ENCODE results near the gene SNX22. TPM values are rescaled to one million over a fixed set of nuclear protein-coding genes. Genes with fewer than 3 reads are reported as not detected.

Gene SNX22
- total and polyA plus RNA-seq, 9 of the 15 experiments (the other 6 are each of a cell fraction or from before 2014, with no cell fraction given): 0.91 to 3.0 (median 2.0) TPM

DNA sequence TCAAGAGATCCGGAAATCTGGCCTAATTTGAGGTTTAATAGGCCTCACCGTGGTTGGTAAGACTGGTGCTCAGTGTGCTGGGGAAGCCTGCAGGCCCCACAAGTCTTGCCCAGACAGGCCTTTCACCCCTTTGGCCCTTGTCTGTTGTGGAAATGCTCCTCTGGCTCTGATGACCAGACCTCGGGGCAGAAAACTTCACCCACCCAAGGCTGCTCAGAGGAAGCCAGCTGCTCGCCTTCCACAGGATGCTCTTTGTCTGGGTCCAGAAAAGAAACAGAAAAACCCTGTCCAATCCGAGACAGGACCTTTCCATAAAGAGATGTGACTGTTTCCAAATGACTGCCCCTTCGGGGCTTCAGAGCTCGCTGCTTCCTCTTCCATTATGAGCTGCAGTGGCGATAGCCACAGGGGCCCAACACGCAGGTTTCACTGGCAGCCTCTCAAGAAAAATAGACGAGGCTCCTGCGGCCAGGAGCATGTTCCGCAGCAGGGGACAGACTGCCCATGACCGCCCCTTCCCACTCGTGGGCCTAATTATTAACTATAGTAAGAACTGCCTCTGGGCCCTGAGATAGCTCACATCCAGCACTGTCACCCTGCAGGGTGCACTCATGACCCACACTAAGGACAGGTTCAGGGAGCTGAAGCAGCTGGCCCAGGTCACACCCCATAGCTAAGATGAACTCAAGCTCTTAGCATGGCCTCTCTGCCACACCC lies 6.8 kb upstream of the SNX22 start (continued):
- TF ChIP-seq, protein P1, sequence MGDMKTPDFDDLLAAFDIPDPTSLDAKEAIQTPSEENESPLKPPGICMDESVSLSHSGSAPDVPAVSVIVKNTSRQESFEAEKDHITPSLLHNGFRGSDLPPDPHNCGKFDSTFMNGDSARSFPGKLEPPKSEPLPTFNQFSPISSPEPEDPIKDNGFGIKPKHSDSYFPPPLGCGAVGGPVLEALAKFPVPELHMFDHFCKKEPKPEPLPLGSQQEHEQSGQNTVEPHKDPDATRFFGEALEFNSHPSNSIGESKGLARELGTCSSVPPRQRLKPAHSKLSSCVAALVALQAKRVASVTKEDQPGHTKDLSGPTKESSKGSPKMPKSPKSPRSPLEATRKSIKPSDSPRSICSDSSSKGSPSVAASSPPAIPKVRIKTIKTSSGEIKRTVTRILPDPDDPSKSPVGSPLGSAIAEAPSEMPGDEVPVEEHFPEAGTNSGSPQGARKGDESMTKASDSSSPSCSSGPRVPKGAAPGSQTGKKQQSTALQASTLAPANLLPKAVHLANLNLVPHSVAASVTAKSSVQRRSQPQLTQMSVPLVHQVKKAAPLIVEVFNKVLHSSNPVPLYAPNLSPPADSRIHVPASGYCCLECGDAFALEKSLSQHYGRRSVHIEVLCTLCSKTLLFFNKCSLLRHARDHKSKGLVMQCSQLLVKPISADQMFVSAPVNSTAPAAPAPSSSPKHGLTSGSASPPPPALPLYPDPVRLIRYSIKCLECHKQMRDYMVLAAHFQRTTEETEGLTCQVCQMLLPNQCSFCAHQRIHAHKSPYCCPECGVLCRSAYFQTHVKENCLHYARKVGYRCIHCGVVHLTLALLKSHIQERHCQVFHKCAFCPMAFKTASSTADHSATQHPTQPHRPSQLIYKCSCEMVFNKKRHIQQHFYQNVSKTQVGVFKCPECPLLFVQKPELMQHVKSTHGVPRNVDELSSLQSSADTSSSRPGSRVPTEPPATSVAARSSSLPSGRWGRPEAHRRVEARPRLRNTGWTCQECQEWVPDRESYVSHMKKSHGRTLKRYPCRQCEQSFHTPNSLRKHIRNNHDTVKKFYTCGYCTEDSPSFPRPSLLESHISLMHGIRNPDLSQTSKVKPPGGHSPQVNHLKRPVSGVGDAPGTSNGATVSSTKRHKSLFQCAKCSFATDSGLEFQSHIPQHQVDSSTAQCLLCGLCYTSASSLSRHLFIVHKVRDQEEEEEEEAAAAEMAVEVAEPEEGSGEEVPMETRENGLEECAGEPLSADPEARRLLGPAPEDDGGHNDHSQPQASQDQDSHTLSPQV (IDR thresholded peaks at IDR 0.05): no peak
- no peak for TF ChIP-seq ZNF224 (CRISPR knock-in tag; IDR thresholded peaks at IDR 0.05)
- TF ChIP-seq, protein P2, sequence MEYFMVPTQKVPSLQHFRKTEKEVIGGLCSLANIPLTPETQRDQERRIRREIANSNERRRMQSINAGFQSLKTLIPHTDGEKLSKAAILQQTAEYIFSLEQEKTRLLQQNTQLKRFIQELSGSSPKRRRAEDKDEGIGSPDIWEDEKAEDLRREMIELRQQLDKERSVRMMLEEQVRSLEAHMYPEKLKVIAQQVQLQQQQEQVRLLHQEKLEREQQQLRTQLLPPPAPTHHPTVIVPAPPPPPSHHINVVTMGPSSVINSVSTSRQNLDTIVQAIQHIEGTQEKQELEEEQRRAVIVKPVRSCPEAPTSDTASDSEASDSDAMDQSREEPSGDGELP (CRISPR knock-in tag; IDR thresholded peaks at IDR 0.05; ENCODE audit: borderline replicate concordance): peak; percentile 12; the same call in 1 of the 2 replicates
- TF ChIP-seq, protein P3, sequence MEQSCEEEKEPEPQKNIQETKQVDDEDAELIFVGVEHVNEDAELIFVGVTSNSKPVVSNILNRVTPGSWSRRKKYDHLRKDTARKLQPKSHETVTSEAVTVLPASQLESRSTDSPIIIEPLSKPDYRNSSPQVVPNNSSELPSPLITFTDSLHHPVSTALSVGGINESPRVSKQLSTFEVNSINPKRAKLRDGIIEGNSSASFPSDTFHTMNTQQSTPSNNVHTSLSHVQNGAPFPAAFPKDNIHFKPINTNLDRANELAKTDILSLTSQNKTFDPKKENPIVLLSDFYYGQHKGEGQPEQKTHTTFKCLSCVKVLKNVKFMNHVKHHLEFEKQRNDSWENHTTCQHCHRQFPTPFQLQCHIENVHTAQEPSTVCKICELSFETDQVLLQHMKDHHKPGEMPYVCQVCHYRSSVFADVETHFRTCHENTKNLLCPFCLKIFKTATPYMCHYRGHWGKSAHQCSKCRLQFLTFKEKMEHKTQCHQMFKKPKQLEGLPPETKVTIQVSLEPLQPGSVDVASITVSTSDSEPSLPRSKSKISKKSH (CRISPR knock-in tag; IDR thresholded peaks at IDR 0.05): no peak
- peak; percentile 8; the same call in 1 of the 2 replicates for TF ChIP-seq POLR2G (IDR thresholded peaks at IDR 0.05; ENCODE audit: low read depth, low read length)

All from K562 (cell line).